PC-3 (cell line): Measurements from ENCODE around the gene STK39. TPM values are rescaled to one million over a fixed set of nuclear protein-coding genes. Genes with fewer than 3 reads are reported as not detected.

Experiments
- ATAC-seq: fragments of 200-7000 bp; cut with Tn5 transposase; 2 replicates; pipeline ENCODE4 v1.9.1; 2020; ENCODE audit warnings: mild to moderate bottlenecking, moderate library complexity
- BruUV-seq: library from RNA; stranded (reverse); fragments of 400-500 nt; replicated peaks from 2 replicates; lab custom pipeline; 2021; lab: Mats Ljungman, UMichigan
- CTCF ChIA-PET: fragments of 300-600 bp; sonication (Branson Sonifier 250); formaldehyde crosslinking; loops from one replicate; lab custom pipeline; 2022; ENCODE audit warnings: antibody characterized with exemption; lab: Charles Lee
- POLR2A ChIA-PET: fragments of 300-600 bp; sonication (Branson Sonifier 250); formaldehyde crosslinking; loops from one replicate; lab custom pipeline; 2022; ENCODE audit warnings: antibody characterized with exemption; ENCODE audit not compliant: unreplicated experiment; lab: Charles Lee
- DNase-seq: peaks from one replicate; pipeline ENCODE4 v3.0.0-alpha.2; 2015
- H2AFZ ChIP-seq: fragments of 300-600 bp; sonication (generic); 2 replicates; pipeline ENCODE4 v1.6.0; 2016; ENCODE audit warnings: antibody characterized with exemption, low read length
- H3F3A ChIP-seq: fragments of 300-600 bp; sonication (generic); one replicate; pipeline ENCODE4 v1.6.0; 2017; ENCODE audit warnings: antibody characterized with exemption, low read length, control low read depth, mild to moderate bottlenecking; ENCODE audit not compliant: unreplicated experiment
- H3K27ac ChIP-seq: fragments of 300-600 bp; sonication (generic); 2 replicates; pipeline ENCODE4 v1.5.1; 2016; ENCODE audit warnings: mild to moderate bottlenecking, low read length
- H3K27me3 ChIP-seq: fragments of 300-600 bp; sonication (generic); 2 replicates; pipeline ENCODE4 v1.6.1; 2016; ENCODE audit warnings: low read length, mixed read lengths
- H3K36me3 ChIP-seq: fragments of 300-600 bp; sonication (generic); 2 replicates; pipeline ENCODE4 v1.6.1; 2016; ENCODE audit warnings: low read depth, mixed run types, low read length, mixed read lengths
- H3K4me1 ChIP-seq: fragments of 300-600 bp; sonication (generic); 2 replicates; pipeline ENCODE4 v1.5.1; 2016; ENCODE audit warnings: low read length; ENCODE audit not compliant: insufficient read depth
- H3K4me2 ChIP-seq: fragments of 300-600 bp; sonication (generic); 2 replicates; pipeline ENCODE4 v1.6.0; 2016; ENCODE audit warnings: low read length
- H3K4me3 ChIP-seq: fragments of 300-600 bp; sonication (generic); 2 replicates; pipeline ENCODE4 v1.5.1; 2016; ENCODE audit warnings: mild to moderate bottlenecking, low read length, mixed read lengths
- H3K79me2 ChIP-seq: fragments of 300-600 bp; sonication (generic); 2 replicates; pipeline ENCODE4 v1.6.1; 2017; ENCODE audit warnings: low read length, mixed read lengths
- H3K9ac ChIP-seq: fragments of 300-600 bp; sonication (generic); 2 replicates; pipeline ENCODE4 v1.6.0; 2016; ENCODE audit warnings: mild to moderate bottlenecking, low read length
- H3K9me2 ChIP-seq: fragments of 300-600 bp; sonication (generic); replicated peaks from 2 replicates; pipeline ENCODE4 v1.6.1; 2016; ENCODE audit warnings: mixed run types, low read length, mixed read lengths
- H3K9me3 ChIP-seq: fragments of 300-600 bp; sonication (generic); 2 replicates; pipeline ENCODE4 v1.6.1; 2016; ENCODE audit warnings: low read length, mixed read lengths
- H4K20me1 ChIP-seq: fragments of 300-600 bp; sonication (generic); 2 replicates; pipeline ENCODE4 v1.6.1; 2016; ENCODE audit warnings: low read length, mixed read lengths
- CTCF ChIP-seq: fragments of 300-600 bp; sonication (generic); conservative IDR thresholded peaks from 2 replicates; pipeline ENCODE4 v1.5.1; 2017; ENCODE audit warnings: antibody characterized with exemption, low read depth, mild to moderate bottlenecking, low read length
- EZH2 ChIP-seq: fragments of 300-600 bp; sonication (generic); IDR thresholded peaks from one replicate; pipeline ENCODE4 v1.6.1; 2017; ENCODE audit warnings: antibody characterized with exemption, mild to moderate bottlenecking, low read length; ENCODE audit not compliant: unreplicated experiment
- EZH2phosphoT487 ChIP-seq: fragments of 300-600 bp; sonication (generic); IDR thresholded peaks from 2 replicates; pipeline ENCODE4 v1.6.1; 2018; ENCODE audit warnings: mild to moderate bottlenecking, antibody characterized with exemption, low read length, borderline replicate concordance
- intact Hi-C: fragments of 100-400 bp; cut with micrococcal nuclease; formaldehyde crosslinking; loops from 2 replicates; pipeline ENCODE4 v1.9.0; 2023
- total RNA-seq: library from RNA; depleted of rRNA; stranded (reverse); fragments of >200 nt; gene quantifications from 2 replicates; pipeline ENCODE4 v1.2.3, GENCODE V29; 2014

STK39 gene
- total RNA-seq, 1 experiment from 2014 or later: 17.9 TPM

DNA sequence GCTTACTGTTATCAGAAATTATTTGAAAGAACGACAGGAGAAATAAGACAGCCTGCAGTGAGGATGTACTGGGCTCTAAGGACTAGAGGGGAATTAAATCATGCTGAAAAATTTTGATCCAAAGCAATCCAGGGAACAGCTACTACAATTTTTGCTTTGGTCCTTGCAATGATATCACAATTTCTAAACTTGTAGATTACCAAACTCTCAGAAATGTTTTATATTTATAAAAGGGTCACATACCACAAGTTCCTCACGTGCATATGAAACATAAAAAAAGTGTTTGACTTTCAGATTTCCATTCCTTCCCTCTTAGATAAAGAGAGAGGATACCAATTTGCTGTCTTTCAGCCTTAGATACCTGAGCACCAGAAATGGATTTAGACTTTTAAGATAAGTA lies 261.2 kb downstream of the STK39 start:
- no peak overlapping the region for H3K4me2 ChIP-seq
- no peak overlapping the region for H3K27ac ChIP-seq
- H3K4me3 ChIP-seq: no peak overlapping the region
- no peaks in the 10 kb centered on the region for H3K9me2 ChIP-seq
- ChIA-PET POLR2A (no interaction called here), CTCF (no interaction called here)
- peaks cover 4% of the 10 kb centered on the region; the same call in 1 of the 2 replicates for H3K36me3 ChIP-seq
- no TSS peak for BruUV-seq
- peaks cover 6% of the 10 kb centered on the region; the same call in 1 of the 2 replicates for H3K4me1 ChIP-seq
- no peaks in the 10 kb centered on the region for H3K27me3 ChIP-seq
- DNase-seq: no peak
- no peaks in the 10 kb centered on the region for H3K79me2 ChIP-seq
- no peak for ATAC-seq
- H2AFZ ChIP-seq: no peak overlapping the region
- no peaks in the 10 kb centered on the region for H4K20me1 ChIP-seq
- no peak for TF ChIP-seq EZH2phosphoT487
- TF ChIP-seq EZH2: no peak
- TF ChIP-seq CTCF: no peak
- intact Hi-C loops: no loop called here
- no peak overlapping the region for H3K9ac ChIP-seq
- H3K9me3 ChIP-seq: no peaks in the 10 kb centered on the region
- H3F3A ChIP-seq: no peaks in the 10 kb centered on the region

DNA sequence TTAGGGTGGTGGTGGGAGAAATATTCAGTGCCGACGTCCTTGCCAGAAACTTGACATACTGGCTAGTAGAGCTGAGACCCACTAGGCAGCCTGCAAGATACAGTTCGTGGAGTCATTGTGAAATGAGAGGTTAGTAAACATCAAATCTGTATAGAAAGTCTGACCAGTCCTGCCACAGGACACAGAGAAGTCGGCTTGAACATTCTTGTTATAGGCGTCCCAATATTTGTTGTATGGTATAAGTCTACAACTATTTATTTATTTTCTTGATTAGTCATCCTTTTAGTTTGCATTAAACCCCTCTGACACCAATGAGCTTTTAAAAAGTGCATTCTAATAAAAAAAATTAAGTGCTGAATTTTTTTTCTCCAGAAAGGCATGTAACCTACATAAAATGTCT lies 265.4 kb downstream of the STK39 start:
- no peaks in the 10 kb centered on the region for H3K79me2 ChIP-seq

More for the DNA sequence above, 265.4 kb downstream of the STK39 start:
- POLR2A ChIA-PET: no interaction called here
- Histone ChIP-seq H3K9me3 (no peaks in the 10 kb centered on the region), H3K4me3 (no peak overlapping the region), H3K9ac (no peak overlapping the region), H3K27ac (no peak overlapping the region), H3K4me2 (no peak overlapping the region), H3K27me3 (no peaks in the 10 kb centered on the region), H4K20me1 (no peaks in the 10 kb centered on the region), H3K9me2 (no peaks in the 10 kb centered on the region), H3K36me3 (peaks cover 4% of the 10 kb centered on the region; the same call in 1 of the 2 replicates), H2AFZ (no peak overlapping the region), H3F3A (no peaks in the 10 kb centered on the region), H3K4me1 (peaks cover 6% of the 10 kb centered on the region; the same call in 1 of the 2 replicates)
- intact Hi-C loops: no loop called here
- no peak for TF ChIP-seq EZH2phosphoT487
- no peak for TF ChIP-seq CTCF
- TF ChIP-seq EZH2: no peak
- ATAC-seq (peak; percentile 92), DNase-seq (peak; percentile 45)
- BruUV-seq: no TSS peak
- CTCF ChIA-PET: no interaction called here
